Activated CD4-positive, alpha-beta T cell treated with anti-CD3 and anti-CD28 coated beads, Interleukin-2, Interleukin-4, amounts not matched to agents 100 ng/mL and 50 ng/mL, durations not matched to agents 16 hours and 8 hours (primary cell): ENCODE measurements around the gene OSTC.

ENCODE experiments used
- DNase-seq: peaks from one replicate; pipeline ENCODE4 v3.0.0-alpha.2; 2020; ENCODE audit warnings: low spot score

OSTC gene

GRCh38 chr4:108716340-108716739 lies 65.9 kb downstream of the OSTC start:
- no peak for DNase-seq

GRCh38 chr4:108717386-108717785 lies 67.0 kb downstream of the OSTC start:
- DNase-seq = no peak
